ENCODE data around the gene GPC4.
A peak's percentile ranks its signal among the peaks of the same experiment; 100 is the strongest.
"Not testable (repeated sequence)": the region's sequence is repeated elsewhere in the genome, so short reads cannot be mapped to it uniquely, and the experiment has no call there.

GPC4 gene

DNA sequence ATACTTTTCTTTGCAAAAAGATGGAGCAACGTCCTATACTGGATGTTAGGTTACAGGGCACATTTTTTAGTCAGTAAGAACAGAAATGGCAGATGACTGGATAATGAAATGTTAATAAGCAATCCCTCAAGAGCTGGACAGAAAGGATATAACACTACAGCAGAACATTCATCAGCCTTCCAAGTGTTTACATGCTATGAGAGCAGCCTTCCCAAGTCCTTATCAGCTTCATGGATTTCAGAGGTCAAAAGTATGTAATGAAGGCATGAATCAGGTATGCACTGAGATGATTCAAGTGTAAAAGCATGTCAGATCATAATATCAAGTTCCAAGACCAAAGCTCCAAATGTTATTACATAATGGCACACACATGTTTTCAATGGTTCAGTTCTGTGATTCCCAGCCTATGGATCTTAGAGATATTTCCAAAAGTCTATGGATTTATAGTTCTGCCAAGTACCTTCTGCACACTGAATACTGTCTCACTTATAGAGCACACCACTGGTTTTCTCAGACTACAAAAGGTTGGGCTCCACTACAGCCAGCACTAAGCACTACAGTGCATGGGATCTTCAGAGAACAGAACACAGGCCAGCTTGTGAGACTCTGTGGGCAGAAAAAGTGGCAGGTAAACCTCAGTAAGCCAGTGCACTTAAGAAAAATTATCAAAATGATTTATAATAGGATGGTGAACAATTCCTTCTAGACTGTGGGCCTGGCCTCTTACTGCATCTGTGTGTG, 49.2 kb downstream of the GPC4 start:
- peak; percentile 20 for DNase-seq (ENCODE audit: low spot score)

DNA sequence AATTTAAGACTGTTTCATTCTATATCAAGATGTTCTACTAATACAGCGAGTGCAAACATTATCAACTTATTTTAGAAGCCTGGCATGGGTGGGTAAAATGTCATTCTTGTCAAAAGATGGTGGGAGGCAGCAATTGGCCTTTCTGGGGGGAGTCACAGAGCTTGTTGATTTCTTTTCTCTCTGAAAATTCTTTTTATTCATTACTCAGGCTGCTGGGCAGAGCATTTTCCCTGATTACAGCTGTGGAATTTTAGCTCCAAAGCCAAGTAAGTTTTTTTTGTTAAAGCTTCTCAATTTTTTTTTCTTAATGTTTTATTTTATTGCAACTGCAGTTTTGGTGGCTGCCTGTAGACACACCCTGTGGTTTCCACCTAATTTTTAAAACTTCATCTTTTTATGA, 50.4 kb downstream of the GPC4 start:
- peak; percentile 13 for DNase-seq (ENCODE audit: low spot score)

DNA sequence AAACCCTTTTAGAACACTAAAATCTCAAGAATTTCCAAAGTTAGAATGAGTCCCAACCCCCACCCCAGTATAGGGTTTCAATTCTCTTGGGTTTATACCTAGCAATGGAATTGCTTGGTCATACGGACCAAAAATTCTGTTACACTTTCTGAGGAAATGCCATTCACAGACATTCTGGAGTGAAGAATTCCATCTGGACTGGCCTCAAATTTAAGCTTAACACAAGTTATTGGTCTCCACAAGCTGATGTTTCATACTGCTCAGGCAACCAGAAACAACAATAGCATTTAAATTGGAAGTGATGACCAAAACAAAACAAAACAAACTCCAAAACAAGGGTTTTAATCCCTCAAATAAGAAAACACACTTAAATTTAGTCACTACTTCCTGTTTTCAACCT, 51.1 kb downstream of the GPC4 start:
- DNase-seq (ENCODE audit: low spot score), result peak; percentile 7

DNA sequence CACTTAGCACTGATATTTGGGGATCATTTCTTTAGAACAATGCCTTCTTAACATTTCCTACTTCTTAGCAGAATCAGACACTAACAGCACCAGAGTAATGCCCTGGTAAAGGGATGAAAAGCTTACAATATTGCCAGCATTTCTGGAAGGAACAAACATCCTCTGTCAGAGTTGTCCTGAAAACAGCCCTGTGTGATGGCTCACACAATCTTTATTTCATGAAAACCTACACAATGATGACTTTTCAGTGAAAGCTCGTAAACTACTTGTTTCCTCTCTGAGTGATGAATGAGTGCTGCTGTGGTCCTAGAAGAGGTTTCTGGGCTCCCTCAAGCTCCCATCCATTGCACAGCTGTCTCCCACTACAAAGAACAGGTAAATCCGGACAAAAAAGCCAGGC, 52.8 kb downstream of the GPC4 start:
- DNase-seq (ENCODE audit: low spot score), result no peak

DNA sequence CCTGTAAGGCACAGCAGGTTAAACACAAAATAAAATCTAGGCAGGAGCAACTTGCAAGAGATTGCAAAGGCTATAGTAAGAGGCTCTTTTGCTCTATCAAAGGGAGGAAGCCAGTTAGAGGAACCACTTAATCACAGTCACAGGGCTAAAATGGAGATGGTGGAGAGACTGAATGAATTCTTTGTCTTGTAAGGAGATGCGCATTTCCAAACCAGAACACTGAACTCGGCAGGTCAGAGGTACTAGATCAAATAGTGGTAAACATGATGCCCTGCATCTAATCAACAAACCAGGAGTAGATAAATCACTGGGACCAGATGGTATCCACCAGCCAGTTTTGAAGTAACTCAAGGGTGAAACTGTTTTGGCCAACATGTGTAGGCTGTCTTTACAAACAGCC, 55.8 kb downstream of the GPC4 start:
- DNase-seq (ENCODE audit: low spot score), result no peak

DNA sequence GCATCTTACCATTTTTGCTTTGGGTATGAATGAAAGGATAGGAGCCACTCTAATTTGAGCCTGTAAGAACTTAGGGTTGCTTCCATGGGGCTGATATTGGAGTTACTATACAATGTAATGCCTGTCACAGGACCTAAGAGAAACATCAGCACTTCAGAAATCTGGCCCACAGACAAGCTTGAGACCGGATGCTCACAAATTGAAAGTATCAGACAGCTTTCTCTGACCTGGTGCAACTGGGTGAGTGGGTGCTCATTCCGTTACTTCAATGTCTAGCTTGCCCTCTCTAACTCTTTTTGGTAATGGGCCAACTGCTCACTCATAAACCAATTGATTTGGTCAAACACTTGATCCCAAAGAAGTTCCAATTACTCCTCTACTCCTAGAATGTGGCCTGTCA, 62.1 kb downstream of the GPC4 start:
- DNase-seq (ENCODE audit: low spot score), result no peak

DNA sequence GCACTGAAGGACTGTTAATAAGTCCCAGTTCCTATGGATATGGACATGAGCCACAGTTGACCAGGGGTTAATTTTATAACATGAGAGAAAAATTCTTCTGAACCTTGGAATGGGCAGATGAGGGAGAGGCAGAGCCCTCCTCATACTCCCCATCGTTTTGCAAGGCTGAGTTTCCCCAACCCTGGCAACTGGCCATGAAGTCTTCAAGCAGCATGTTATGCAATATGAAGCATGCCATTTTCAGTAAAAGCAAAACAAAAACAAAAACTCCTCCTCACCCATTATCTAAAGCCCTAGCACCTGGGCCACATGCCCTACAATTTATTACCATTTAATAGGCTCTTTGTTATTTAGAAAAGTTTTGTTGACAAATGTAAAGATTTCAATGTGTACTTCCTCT, 64.5 kb downstream of the GPC4 start:
- no peak for DNase-seq (ENCODE audit: low spot score)

DNA sequence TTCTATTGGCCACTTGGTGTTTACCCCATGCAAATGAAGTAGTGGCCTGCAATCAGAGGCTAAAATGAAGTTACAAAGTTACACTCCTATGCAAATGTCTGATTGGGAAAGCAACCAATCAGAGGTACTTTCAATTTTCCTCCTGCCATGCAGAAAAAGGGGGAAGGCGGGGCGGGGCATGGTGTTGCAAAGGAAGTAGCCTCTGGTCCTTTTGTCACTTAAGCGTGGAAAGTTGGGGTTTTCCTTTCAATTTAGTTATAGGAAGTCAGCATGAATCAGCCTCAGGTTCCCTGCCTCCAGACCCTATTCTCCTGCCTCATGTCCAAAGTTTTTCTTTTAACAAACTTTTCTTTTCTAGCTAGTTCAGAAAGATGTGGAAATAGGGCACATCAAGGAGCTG, 69.3 kb downstream of the GPC4 start:
- DNase-seq (ENCODE audit: low spot score), result no peak

DNA sequence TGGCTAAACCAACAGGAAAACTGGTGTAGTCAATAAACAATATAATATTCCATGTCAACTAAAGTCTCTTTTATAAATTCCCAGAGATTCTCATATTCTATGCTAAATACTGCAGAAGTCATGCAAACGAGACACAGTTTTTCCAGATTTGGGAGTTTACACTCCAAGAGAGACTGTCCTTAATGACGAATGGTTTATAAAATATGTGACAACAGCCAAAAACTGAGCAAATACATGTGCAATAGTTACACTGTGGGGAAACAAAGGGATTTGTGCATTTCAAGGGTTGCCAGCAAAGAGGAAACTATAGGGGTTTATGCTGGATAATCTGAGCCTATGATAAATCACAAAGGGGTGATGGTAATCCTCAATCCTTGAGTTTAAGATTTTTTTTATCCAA, 75.7 kb downstream of the GPC4 start:
- no peak for DNase-seq (ENCODE audit: low spot score)

DNA sequence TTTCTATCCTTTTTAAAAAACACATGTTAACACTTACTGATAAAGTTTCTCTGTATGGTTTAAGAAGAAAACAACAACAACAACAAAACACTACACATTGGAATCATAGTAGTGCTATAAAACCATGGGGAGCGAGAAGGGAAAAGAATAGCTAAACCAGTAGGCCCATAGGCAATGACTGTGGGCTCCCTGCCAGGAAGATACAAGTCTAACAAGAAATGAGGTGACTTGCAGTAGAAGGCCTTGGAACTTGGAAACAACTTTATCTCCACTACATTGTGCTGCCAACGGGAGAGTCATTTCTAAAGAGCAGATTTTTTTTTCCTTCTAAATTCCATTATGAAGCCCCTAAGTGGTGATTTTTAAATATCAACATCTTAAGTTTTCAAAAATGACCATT, 78.0 kb downstream of the GPC4 start:
- no peak for DNase-seq (ENCODE audit: low spot score)

DNA sequence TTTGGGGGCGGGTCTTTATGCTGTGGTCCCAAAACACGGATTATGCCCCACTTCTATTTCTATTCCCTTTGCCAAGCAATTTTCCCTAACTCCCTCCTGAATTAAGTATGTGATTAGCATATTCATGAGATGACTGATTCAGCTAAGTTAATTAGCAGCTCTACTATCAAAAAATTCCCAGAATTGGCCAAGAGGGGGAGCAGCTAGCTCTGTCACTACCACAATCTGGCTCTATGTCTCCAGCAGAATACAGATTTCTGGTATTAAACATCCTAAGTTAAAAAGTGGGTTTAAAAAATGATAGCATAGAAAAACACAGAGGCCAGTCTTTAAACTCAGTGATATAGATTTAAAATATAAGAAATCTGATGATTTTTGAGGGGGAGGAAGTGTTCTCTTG, 80.3 kb downstream of the GPC4 start:
- peak; percentile 50 for DNase-seq (ENCODE audit: low spot score)

DNA sequence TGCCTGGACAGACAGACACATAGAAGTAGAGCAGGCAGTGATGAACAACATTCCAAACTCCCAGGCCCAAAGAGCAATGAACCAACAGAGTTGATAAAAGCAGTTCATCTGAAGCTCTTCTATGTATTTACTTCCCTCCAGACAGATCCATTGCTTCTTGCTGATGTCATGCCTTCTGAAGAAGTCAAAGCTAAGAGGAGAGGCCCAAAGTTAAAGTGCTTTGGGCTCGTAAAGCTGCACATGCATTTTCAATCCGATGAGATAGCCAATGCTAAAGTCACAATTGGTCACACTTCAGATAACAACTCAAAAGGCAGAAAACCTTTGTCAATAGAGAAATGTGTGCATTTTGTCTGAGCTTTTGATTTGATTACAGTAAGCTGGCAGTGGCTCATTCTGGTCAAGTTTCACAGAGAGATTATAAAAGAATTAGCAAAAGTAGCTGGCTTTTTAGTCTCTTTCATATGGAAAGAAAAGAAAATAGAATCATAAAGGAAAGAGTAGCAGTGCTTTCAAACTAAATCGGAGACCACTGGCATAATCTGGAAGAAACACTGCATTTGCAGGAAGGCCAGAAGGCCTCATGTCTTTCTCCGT, 82.0 kb downstream of the GPC4 start:
- no peak for DNase-seq (ENCODE audit: low spot score)

DNA sequence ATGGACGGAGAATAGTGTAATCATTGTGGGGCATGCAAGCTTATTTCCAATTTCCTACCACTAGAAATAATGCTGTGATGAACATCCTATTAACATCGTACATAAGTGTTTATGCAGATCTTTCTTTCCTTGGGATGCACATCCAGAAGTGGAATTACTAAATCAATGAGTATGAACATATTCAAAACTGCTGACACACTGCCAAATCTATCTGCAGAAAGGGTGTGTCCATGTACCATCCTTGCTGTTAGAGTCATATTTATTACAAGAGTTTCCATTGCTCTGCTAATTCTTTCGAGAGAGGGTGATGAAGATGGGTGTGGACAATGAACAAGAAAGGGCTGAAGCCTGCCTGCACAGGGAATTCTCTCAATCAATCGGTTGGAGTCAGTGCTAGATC, 82.6 kb downstream of the GPC4 start:
- DNase-seq (ENCODE audit: low spot score), result no peak

DNA sequence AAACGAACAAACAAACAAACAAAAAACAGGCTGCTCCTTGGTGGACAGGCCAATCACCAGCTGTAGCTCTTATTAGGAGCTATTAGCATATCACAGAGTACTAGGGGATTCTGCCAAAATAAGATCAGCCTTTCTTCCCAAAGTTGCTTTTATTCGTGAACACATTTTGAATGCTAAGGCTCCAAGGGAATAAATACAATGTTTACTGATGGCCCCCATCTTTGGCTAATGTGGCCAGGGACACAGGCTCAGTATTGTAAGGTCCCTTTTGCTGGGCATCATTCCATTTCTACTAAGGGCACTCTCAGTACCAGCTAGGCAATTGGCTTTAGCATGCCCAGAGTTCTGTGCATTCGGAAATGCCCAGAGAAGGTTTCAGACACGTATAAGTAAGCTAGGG, 84.3 kb downstream of the GPC4 start:
- DNase-seq (ENCODE audit: low spot score), result no peak

DNA sequence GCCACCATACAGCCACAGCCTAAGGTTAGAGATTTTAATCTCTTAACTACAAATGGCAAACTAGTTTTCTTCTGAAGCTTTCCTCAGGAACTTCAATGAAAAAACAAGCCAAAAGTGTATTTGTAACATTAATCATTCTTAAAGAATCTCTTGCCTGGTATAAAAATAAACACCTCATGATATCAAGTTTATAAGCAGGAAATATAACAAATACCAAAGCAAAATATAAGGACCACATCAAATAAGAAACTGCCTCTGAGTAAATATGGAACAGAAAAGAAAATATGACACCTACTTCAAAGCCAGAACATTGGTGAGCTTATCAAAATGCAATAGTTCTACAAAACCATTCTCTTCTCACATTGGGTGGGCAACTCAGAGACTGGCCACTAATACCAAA, 89.9 kb downstream of the GPC4 start:
- DNase-seq (ENCODE audit: low spot score), result no peak

DNA sequence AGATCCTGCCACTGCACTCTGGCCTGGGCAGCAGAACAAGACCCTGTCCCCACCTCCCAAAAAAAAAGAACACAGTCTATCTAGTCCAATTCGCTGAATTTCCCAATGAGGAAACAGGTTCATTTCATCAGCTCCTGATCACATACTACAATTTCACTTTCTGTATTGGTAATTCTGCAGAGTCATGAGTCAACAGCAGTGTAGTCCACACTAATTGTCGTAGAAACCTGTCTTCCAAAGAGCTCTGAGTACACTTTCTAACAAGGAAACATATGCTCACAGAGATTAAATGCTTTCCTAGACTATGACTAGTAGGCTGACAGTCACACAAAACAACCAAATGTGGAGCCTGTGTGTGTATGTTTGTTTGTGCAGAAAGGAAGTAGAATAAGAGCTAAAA, 91.9 kb downstream of the GPC4 start:
- DNase-seq (ENCODE audit: low spot score), result no peak

DNA sequence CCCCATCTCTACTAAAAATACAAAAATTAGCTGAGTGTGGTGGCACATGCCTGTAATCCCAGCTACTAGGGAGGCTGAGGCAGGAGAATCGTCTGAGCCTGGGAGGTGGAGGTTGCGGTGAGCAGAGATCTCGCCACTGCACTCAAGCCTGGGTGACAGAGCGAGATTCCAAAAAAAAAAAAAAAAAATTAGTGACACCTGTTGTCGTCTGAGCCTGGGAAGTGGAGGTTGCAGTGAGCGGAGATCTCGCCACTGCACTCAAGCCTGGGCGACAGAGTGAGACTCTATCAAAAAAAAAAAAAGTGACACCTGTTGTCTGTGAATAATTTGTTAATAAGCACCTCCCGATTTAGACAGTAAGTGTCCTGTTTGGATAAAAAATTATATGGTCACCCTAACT, 93.0 kb downstream of the GPC4 start:
- DNase-seq (ENCODE audit: low spot score), result not testable (repeated sequence)

DNA sequence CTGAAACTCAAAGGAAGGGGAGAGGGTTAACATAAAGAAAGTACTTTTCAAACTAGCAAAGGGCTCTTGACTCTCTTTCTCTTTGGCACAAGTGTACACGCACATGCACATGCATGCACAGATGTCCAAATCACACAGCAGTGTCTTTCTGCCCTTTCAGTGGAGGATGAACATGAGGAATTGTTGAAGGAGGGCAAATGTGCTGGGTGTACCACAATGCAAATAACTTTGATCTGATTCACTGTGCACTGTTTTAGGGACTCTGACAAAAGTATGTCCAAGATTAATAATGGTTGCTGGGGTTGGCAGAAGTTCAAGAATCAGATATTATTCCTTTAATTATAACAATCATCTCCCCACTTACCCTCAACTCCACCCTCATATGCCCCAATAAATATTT, 93.8 kb downstream of the GPC4 start:
- DNase-seq (ENCODE audit: low spot score), result no peak

DNA sequence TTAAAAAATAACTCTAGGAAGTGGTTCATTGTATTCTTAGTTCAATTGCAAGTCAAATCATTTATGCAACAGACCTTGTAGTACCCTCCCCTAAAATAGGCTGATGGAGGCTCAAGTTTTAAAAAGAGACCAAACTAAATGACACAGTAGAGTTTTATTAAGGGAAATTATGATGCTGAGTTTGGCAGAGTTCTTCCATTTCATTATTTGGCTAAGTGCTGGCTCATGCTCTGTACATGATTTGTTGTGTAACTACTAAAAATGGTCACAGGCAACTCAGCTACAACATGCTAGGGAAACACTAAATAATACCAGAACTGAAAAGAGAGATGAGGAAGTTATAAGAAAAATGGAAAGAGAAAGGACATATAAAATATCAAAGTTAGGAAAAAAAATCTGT, 101.0 kb downstream of the GPC4 start:
- DNase-seq (ENCODE audit: low spot score), result no peak

DNA sequence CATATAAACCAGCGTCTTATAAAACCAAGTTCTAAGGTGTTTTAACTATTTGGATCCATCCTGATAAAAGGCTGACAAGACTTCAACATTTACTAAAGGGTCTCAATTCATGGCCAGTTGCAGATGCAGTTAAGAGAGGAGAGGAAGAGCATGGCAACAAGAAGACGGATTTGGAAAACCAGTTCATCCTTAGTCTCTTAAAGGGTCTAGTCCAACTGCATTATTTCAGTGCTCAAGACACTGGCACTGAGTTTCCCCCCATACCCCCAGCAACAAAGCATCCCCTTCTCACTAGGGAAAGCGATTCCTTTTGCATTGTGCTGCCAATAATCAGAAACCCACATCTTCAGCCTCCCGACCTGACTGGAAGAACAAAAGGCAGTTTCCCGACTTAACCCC, 106.8 kb downstream of the GPC4 start:
- DNase-seq (ENCODE audit: low spot score), result no peak

DNA sequence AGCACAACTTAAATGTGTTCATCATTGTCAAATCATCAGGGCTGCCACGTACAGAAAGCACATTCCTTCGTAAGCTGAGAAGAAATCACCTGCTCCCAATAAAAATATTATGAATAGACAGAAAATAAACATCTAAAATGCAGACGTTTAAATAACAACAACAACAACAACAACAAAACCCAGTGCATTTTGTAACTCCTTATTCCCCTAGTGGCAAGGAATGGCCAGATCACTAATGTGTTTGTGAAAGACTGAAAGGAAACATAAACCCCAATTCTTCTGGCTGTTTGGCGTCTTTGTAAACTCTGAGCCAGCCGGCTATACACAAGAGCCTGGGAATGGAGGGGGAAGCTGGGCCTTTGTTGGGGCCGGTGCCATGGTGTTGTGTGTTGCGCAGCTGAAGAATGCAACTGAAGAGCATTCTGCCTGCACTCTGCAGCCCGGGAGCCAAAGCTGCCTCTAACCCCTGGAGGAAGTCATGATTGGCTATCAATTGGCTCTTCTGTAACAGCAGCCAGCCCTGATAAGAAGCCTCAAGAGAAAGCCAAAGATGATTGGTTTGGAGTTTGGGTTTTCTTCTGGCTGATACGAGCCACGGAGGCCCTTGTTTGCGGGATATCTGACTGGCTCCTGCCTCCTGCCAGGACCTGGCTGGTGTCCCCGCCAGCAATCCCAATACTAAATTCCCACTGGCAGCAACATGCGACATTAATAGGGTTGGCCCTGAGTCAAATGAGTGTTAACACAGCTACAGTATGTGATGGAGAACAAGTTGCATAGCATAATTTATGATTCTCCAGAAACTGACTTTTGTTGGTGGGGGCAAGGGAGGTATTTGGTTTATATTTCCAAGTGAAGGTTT, 107.4 kb downstream of the GPC4 start:
- no peak for DNase-seq (ENCODE audit: low spot score)

DNA sequence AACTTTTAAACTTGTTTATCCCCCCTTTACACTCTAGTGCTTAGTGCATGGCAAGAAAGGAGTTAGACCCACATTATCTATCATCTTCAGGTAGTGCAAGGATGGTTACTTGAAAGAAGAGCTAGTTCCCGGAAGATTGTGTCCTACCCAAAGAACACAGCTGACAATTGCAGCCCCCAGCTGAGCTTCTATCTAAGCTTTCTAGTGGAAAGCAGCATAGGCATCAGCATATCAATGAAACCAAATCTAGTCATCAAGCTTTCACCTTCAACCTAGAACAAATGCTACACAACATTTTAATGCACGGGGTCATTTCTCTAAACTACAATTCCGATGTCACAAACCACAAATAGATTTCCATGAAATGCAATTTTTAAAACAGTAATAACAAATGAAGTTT, 108.2 kb downstream of the GPC4 start:
- DNase-seq (ENCODE audit: low spot score), result no peak

DNA sequence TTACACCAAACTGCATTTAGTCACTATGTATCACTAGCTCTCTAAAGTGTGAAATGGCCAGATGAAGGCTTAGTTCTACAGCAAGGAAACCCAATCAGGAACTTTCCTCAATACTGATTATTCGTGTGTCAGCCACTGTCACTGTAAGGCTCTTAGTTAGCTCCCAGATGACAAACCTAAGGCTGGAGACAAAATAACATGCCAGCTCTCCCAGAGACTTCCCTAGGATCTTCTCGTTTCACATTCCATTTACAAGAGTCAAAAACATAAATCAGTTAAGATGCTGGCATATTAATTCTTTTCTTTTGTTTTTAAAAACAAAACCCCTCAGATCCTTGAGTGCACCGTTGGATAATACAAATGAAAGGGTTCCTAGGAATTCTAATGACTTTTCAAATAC, 109.0 kb downstream of the GPC4 start:
- peak; percentile 22 for DNase-seq (ENCODE audit: low spot score)
